SK-N-MC (cell line): ENCODE data around the gene FAXDC2.

Experiments used
- EZH2 ChIP-seq: fragments of 200-600 bp; sonication (generic); IDR thresholded peaks from one replicate; pipeline ENCODE4 v1.6.1; 2017; ENCODE audit warnings: antibody characterized with exemption
- POLR2AphosphoS5 ChIP-seq: IDR thresholded peaks from 2 replicates; pipeline ENCODE4 v1.6.1; 2012; ENCODE audit warnings: mild to moderate bottlenecking, low read depth, low read length, borderline replicate concordance

DNA sequence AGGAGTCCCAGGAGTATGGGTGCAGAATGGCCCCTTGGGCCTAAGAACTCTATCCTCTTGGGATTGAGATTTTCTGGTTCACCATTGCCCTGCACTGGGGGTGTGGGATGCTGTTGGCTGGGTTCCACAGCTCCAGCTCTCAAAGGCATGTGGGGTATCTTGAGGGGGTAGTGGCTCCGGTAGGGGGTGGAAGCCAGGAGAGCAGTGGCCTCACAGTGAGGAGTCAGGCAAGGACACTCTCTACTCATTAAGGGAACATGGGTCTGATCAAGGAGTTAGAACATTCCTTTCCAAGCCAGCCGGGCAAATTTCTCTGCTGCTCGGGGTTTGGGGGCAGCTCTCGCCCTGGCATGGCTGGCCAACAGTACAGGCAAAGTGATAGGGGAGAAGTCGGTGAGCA is 62.2 kb downstream of the FAXDC2 start:
- no peak for TF ChIP-seq POLR2AphosphoS5
- no peak for TF ChIP-seq EZH2
